Measurements from ENCODE around the gene RIPK1. TPM values are rescaled to one million over a fixed set of nuclear protein-coding genes. Genes with fewer than 3 reads are reported as not detected.

Gene RIPK1
- total and polyA plus RNA-seq, 2 of the 8 experiments (the other 6 are each of a cell fraction or from before 2014, with no cell fraction given): 5.9 to 22.9 TPM

DNA sequence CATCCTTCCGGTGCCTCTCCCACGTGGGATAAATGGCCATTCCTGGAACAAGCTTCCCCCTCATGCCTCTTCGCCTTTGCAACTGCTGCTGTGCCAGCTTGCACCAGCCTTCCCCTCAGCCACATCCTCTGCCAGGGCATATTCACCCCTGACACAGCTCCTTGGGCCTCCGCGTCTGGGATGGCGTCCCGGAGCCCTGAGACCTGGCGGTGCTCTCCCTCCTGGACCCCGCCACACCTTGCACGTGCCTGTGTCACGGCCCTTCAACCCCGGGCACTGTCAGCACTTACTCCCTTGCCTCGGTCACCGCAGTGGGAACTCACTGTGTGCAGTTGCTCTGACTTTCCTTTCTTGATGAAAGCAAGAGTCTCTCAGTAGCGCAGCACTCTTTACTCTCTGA is 63.4 kb downstream of the RIPK1 start:
- H3K4me3 ChIP-seq (ENCODE audit: extremely low read depth in 1 of 4, insufficient read depth in 2 of 4, low read depth in 3 of 4, low read length in 4 of 4): no peak overlapping the region
- H3K4me2 ChIP-seq (ENCODE audit: insufficient read depth in 1 of 2, low read depth in 2 of 2, low read length in 2 of 2): no peak overlapping the region
- no peak overlapping the region for H2AFZ ChIP-seq (ENCODE audit: low read length)
- no peak overlapping the region for H2BK20ac ChIP-seq (ENCODE audit: low read length)
- H2AK5ac ChIP-seq (ENCODE audit: low read depth, low read length): no peak overlapping the region
- FAIRE-seq (no peak), DNase-seq (ENCODE audit: low read depth in 1 of 2, low spot score in 2 of 2) (no peak)
- ChIA-PET POLR2A (ENCODE audit: partially characterized antibody) (interaction anchor here (0.6 to 6.7 kb wide), 6 partner anchors 9 to 129 kb away, joined by 3 to 38 read pairs (median 4); no protein-coding TSS in a partner anchor), CTCF (ENCODE audit: partially characterized antibody) (interaction anchor here (0.6 to 6.2 kb wide), 4 partner anchors 12 to 120 kb away, joined by 4 to 41 read pairs (median 4); no protein-coding TSS in a partner anchor)
- no peak overlapping the region for H3K9ac ChIP-seq (replicated peaks in 1 of 4; ENCODE audit: extremely low read depth in 1 of 4, low read depth in 3 of 4, low read length in 3 of 4)
- no peak overlapping the region for H3K23ac ChIP-seq (ENCODE audit: insufficient read length)
- H4K20me1 ChIP-seq (replicated peaks in 1 of 2; ENCODE audit: control insufficient read depth in 1 of 2, insufficient read depth in 2 of 2, low read length in 2 of 2): peaks cover 0 to 2% of the 10 kb centered on the region in 2 experiments
- no peaks in the 10 kb centered on the region; a peak in 1 of 7 replicates for H3K27me3 ChIP-seq (replicated peaks in 1 of 4; ENCODE audit: control insufficient read depth in 3 of 4, extremely low read depth in 1 of 4, insufficient read depth in 3 of 4, low read length in 3 of 4)
- peaks cover 15 to 62% (median 33%) of the 10 kb centered on the region in 4 experiments for H3K36me3 ChIP-seq (ENCODE audit: control insufficient read depth in 2 of 4, insufficient read depth in 4 of 4, low read length in 3 of 4)
- no peak overlapping the region for H4K5ac ChIP-seq (ENCODE audit: insufficient read length, low read depth, low read length)
- TF ChIP-seq BRCA1 (IDR thresholded peaks at IDR 0.05; ENCODE audit: low read depth, low read length): no peak
- no peak for TF ChIP-seq TAF1 (IDR thresholded peaks at IDR 0.05; ENCODE audit: low read depth, low read length)
- no peak for TF ChIP-seq JUN (IDR thresholded peaks at IDR 0.05; ENCODE audit: low read depth, low read length)
- TF ChIP-seq SP4 (IDR thresholded peaks at IDR 0.05; ENCODE audit: low read length): no peak
- TF ChIP-seq, protein P1, sequence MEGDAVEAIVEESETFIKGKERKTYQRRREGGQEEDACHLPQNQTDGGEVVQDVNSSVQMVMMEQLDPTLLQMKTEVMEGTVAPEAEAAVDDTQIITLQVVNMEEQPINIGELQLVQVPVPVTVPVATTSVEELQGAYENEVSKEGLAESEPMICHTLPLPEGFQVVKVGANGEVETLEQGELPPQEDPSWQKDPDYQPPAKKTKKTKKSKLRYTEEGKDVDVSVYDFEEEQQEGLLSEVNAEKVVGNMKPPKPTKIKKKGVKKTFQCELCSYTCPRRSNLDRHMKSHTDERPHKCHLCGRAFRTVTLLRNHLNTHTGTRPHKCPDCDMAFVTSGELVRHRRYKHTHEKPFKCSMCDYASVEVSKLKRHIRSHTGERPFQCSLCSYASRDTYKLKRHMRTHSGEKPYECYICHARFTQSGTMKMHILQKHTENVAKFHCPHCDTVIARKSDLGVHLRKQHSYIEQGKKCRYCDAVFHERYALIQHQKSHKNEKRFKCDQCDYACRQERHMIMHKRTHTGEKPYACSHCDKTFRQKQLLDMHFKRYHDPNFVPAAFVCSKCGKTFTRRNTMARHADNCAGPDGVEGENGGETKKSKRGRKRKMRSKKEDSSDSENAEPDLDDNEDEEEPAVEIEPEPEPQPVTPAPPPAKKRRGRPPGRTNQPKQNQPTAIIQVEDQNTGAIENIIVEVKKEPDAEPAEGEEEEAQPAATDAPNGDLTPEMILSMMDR (IDR thresholded peaks at IDR 0.05; ENCODE audit: control extremely low read depth in 1 of 3, insufficient read depth in 1 of 3, low read depth in 1 of 3, low read length in 3 of 3): no peak
- TF ChIP-seq RFX5 (IDR thresholded peaks at IDR 0.05; ENCODE audit: borderline replicate concordance, low read depth, low read length): no peak
- H3K79me1 ChIP-seq (ENCODE audit: low read depth, low read length): no peaks in the 10 kb centered on the region
- H3K18ac ChIP-seq (ENCODE audit: extremely low read depth, low read length): no peak overlapping the region
- 97% methylated on average over 15 of the region's 15 CpGs; no CpG with 5 or more reads in 1 of the 2 experiments for WGBS, 2 experiments (ENCODE audit: extremely low coverage in 1 of 2, insufficient coverage in 1 of 2, insufficient read length in 1 of 2, insufficient replicate concordance in 2 of 2, low coverage in 1 of 2, low lambda C conversion rate in 2 of 2, missing lambda C conversion rate in 1 of 2)
- H2BK12ac ChIP-seq (ENCODE audit: low read depth, low read length): no peak overlapping the region
- H4K8ac ChIP-seq (ENCODE audit: extremely low read depth, insufficient read depth, low read length): no peak overlapping the region
- no peak overlapping the region for H4K91ac ChIP-seq (replicated peaks; ENCODE audit: insufficient read length, low read length)
- H3K23me2 ChIP-seq (ENCODE audit: low read depth, low read length): no peaks in the 10 kb centered on the region
- no peaks in the 10 kb centered on the region for H3K9me3 ChIP-seq (ENCODE audit: insufficient read depth in 2 of 2, low read depth in 1 of 2, low read length in 1 of 2)
- 0 out of 2 replicates have a peak overlapping the region, but pooled peaks have one; percentile 13 for H2BK5ac ChIP-seq (ENCODE audit: low read depth, low read length)
- H3K56ac ChIP-seq (replicated peaks; ENCODE audit: insufficient read length, low read depth, low read length): no peak overlapping the region
- peaks cover 0 to 8% (median 1%) of the 10 kb centered on the region in 4 experiments; a peak in 2 of 7 replicates for H3K4me1 ChIP-seq (replicated peaks in 1 of 4; ENCODE audit: control insufficient read depth in 3 of 4, insufficient read depth in 4 of 4, low read length in 3 of 4)
- H3K4ac ChIP-seq (replicated peaks; ENCODE audit: insufficient read length, low read depth, low read length): no peak overlapping the region
- H3K79me2 ChIP-seq (ENCODE audit: control insufficient read depth in 1 of 2, insufficient read depth in 2 of 2, low read length in 2 of 2): no peaks in the 10 kb centered on the region
- no peak overlapping the region for H2BK120ac ChIP-seq (replicated peaks; ENCODE audit: low read depth, low read length)
- H2BK15ac ChIP-seq (ENCODE audit: low read length): no peak overlapping the region
- no peak overlapping the region for H3K14ac ChIP-seq (ENCODE audit: insufficient read length)
- H3K27ac ChIP-seq (ENCODE audit: low read depth, low read length): no peak overlapping the region
